Amniotic stem cell (primary cell): Measurements from ENCODE around the gene CHMP1A.

ENCODE experiments used
- DNase-seq: peaks from one replicate; lab custom pipeline; 2025; lab: John Stamatoyannopoulos, UW

The CHMP1A gene

GRCh38 chr16:89602952-89603590 lies 54.4 kb downstream of the CHMP1A start:
- no peak for DNase-seq

- peak; percentile 84 for DNase-seq
Observed at GRCh38 chr16:89602273-89602951, 55.1 kb downstream of the CHMP1A start.

- DNase-seq = no peak
Observed at GRCh38 chr16:89601906-89602272, 55.6 kb downstream of the CHMP1A start.

- DNase-seq = no peak
Observed at GRCh38 chr16:89600956-89601355, 56.6 kb downstream of the CHMP1A start.

- DNase-seq = no peak
Observed at GRCh38 chr16:89600427-89600826, 57.1 kb downstream of the CHMP1A start.

GRCh38 chr16:89599902-89600301 lies 57.6 kb downstream of the CHMP1A start:
- DNase-seq = no peak

GRCh38 chr16:89599451-89599858 lies 58.1 kb downstream of the CHMP1A start:
- DNase-seq = no peak

GRCh38 chr16:89598199-89598598 lies 59.3 kb downstream of the CHMP1A start:
- no peak for DNase-seq

GRCh38 chr16:89596957-89597649 lies 60.4 kb downstream of the CHMP1A start:
- DNase-seq = no peak

GRCh38 chr16:89596061-89596689 lies 61.3 kb downstream of the CHMP1A start:
- no peak for DNase-seq

GRCh38 chr16:89595330-89596060 lies 62.0 kb downstream of the CHMP1A start:
- DNase-seq = no peak
